Hepatic stellate cell (primary cell): ENCODE data around the gene ZIC2.
"Not testable (repeated sequence)": the region's sequence is repeated elsewhere in the genome, so short reads cannot be mapped to it uniquely, and the experiment has no call there.

Experiments used
- DNase-seq: peaks from one replicate; pipeline ENCODE4 v3.0.0; 2011; ENCODE audit warnings: low spot score

Gene ZIC2

GRCh38 chr13:100019780-100020356, 38.3 kb downstream of the ZIC2 start:
- no peak for DNase-seq

GRCh38 chr13:100022798-100023197, 41.2 kb downstream of the ZIC2 start:
- DNase-seq, result no peak

- DNase-seq, result no peak
Measured at GRCh38 chr13:100024023-100024422, 42.4 kb downstream of the ZIC2 start.

GRCh38 chr13:100029933-100030332, 48.3 kb downstream of the ZIC2 start:
- DNase-seq, result no peak

- not testable (repeated sequence) for DNase-seq
Measured at GRCh38 chr13:100032642-100033041, 51.1 kb downstream of the ZIC2 start.

GRCh38 chr13:100035936-100036335, 54.4 kb downstream of the ZIC2 start:
- no peak for DNase-seq
